Measurements from ENCODE around the gene TBRG4. TPM values are rescaled to one million over a fixed set of nuclear protein-coding genes. Genes with fewer than 3 reads are reported as not detected.

TBRG4 gene
- total RNA-seq, 1 donor from 2014 or later, result 89.4 TPM

GRCh38 chr7:45089341-45089891, 22.1 kb downstream of the TBRG4 start:
- peak; percentile 69 for DNase-seq (ENCODE audit: low spot score)

DNA sequence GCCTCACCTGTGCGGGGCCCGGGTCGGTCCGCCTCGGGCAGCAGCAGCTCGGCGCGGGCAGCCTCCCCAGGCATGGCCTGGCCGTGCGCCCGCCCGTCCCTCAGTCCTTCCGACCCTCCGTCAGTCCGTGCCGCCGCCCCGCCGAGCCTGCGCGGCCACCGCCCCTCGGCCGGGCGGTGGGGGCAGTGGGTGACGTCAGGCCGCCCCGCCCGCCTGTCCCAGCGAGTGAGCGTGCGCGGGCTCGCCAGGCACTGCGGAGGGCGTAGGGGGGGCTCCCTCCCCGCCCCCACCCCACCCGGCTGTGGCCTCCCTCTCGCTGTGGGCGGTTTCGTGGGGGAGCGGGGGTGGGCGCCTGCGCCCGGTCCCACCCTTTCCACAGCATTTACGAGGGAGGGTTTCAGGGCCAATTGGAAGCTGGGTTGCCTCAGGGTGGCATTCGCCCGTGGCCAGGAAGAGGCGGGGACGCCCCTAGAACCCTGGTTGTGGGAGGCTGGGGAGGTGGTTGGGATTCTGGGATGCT, 22.6 kb downstream of the TBRG4 start, which contains the start of gene NACAD:
Gene NACAD (minus strand): TSS at position 149 of the 520 bp plus-strand sequence. CDS start 75 bp downstream, at position 74.
- no peak for DNase-seq (ENCODE audit: low spot score)

GRCh38 chr7:45088146-45088701, 23.3 kb downstream of the TBRG4 start:
- no peak for DNase-seq (ENCODE audit: low spot score)

DNA sequence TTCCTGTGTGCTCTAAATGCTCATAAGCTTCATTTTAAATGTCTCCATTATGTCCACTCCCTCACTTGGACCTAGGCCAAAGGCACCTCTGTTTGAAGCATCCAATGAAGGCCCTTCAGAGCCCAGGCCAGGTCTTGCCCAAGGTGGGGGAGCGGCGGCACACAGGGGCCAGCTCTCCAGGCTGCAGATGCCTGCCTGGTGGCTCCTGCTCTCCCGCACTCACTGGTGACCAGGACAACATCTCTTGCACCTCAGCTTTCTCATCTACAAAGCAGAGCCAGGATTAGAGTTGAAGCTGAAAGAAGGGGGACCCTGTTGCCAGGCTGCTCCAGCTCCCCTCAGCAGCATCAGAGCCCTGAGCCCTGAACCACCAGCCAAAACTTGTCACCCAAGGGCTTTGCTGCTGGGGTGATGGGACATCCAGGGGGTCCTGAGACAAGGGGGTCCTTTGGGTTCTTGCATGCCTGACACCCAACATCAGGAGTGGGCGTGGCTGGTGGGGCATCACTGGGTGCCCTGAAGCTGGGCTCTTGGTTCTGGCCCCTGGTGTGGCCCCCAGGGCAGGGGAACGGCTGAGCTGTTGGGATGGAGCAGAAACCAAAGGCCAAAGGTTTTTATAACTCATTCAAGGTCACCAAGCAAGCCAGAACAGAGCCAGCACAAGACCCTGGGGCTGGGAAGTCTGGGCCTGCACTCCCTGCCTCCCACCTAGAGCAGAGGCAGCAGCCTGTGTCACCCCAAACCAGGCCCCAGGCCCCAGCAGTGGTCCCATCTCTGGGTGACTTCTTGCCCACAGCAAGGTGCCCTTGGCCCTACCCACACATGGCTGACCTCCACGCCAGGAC, 24.0 kb downstream of the TBRG4 start:
- no peak for DNase-seq (ENCODE audit: low spot score)

DNA sequence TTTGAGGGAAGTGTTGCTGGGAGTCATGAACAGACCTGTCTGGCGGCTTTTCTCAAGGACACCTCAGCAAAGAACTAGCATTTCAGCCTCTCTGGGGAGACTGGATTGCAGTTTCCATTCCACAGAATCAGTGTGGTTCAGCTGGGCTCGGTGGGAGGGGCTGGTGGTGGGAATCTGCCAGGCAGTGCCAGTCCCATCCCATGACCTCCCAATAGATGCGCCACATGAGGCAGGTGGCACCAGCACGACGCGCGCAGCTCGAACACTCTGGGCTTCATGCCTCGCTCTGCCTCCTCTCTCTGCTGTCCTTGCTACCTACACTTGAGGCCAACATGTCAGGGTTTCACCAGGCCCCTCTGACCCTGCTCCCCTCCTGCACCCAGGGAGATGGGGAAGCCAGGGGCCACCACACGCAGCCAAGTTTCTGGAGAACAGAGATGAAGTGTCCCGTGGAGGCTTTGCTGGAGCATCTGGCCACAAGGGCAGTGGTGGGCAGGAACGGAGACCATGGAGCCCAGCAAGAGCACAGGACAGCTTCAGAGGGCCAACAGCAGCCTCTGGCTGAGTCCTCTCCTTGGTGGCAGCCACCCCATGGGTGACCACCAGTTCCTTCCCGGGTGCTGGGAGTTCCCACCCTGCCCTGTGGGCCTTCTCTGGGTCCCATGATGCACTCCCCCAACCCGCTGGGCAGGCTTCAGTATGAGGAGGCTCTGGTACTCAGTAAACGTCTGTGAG, 25.0 kb downstream of the TBRG4 start:
- no peak for DNase-seq (ENCODE audit: low spot score)

DNA sequence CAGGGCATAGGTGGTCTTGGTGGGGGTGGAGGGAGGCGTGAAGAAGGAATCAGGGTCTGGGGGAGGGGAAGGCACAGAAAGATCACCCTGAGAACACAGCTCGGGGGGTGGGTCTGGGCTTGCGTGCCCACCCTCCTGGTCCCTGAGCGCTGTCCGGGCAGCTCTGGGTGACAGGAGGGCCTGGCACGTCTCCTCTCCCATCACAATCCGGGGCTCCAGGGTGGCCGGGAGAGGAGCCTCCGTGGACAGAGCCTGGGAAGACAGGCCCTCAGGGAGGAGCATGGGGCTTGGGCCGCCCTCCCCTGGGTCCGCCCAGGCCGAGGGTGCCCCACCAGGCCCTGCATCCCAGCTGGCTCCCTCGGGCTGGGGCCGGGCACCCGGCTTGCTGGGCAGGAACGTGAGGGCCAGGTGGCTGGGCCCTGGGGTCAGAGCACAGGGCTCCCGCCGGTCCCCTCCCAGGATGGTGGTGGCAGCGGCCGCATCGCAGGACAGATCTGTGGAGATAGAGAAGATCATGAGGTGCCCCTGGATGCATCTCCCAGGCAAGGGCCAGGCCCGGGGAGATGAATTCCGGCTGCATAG, 25.8 kb downstream of the TBRG4 start:
- DNase-seq (ENCODE audit: low spot score), result no peak

- no peak for DNase-seq (ENCODE audit: low spot score)
These were observed 26.4 kb downstream of the TBRG4 start for GRCh38 chr7:45084901-45085618.

GRCh38 chr7:45084336-45084735, 27.2 kb downstream of the TBRG4 start:
- no peak for DNase-seq (ENCODE audit: low spot score)

DNA sequence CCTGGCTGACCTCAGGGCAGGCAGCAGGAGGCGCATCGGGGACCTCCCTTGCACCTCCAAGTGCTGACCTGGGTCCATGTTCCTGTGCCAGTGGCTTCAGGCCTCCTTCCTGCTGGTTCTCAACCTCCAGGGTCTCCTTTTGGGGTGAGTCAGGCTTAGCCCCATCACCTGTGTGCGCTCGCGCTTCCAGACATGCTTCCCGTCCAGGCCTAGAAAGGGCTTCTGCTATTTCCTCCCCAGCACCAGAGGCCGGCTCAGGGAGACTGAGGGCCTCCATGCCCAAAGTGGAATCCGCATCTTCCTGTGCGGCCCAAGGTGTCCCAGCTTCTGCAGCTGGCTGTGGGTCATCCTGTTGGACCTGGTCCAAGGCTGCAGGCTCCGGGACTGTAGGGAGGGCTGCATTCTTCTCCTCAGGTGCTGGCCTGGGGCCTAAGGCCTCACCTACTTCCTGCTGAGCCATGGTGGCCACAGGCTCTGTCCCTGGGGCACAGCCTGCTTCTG, 28.6 kb downstream of the TBRG4 start:
- DNase-seq (ENCODE audit: low spot score), result no peak

- DNase-seq (ENCODE audit: low spot score), result no peak
These were observed 29.3 kb downstream of the TBRG4 start for GRCh38 chr7:45082031-45082830.

- DNase-seq (ENCODE audit: low spot score), result no peak
These were observed 29.9 kb downstream of the TBRG4 start for GRCh38 chr7:45081670-45081974.

GRCh38 chr7:45080958-45081669, 30.4 kb downstream of the TBRG4 start:
- DNase-seq (ENCODE audit: low spot score), result no peak

DNA sequence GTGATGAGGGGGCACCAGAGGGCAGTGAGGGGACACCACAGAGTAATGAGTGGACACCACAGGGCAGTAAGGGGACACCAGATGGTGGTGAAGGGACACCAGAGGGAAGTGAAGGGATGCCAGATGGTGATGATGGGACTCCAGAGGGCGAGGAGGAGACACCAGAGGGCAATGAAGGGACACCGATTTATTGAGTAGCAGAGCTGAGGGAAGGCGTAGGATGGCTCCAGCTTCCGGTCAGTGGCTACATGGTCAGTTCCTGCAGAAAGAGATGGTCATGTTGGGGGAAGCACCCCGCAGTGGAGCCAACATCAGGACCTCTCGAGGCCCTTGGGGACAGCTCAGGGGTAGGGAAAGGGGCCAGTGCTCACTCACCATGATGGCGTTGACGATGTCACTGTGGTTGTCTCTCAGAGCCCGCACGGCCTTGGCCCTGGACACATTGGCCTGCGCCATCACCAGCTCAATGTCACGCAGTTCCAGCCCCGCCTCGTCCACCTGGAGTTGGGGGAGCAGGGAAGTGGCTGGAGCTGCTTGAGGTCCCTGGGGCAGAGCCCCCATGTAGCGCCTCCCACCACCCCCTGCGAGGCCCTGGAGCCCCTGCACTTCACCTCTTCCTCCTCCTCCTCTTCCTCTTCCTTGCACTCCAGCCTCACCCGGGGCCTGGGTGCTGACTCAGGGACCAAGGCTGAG, 31.1 kb downstream of the TBRG4 start:
- DNase-seq (ENCODE audit: low spot score), result no peak

- no peak for DNase-seq (ENCODE audit: low spot score)
These were observed 33.3 kb downstream of the TBRG4 start for GRCh38 chr7:45078125-45078681.

DNA sequence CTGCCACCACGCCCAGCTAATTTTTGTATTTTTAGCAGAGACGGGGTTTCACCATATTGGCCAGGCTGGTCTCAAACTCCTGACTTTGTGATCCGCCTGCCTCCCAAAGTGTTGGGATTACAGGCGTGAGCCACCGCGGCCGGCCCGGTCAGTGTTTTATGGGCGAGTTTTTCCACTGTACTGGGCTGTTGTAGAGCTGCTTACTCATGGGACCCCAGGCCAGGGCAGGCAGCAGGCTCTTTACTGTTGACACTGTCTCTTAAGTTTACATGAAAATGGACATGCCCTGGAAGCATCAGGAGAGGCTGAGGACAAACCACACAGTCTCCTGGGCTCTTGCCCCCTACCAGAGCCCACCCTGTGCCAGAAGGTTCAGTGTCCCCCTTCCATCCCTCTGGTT, 33.9 kb downstream of the TBRG4 start:
- no peak for DNase-seq (ENCODE audit: low spot score)

GRCh38 chr7:45076946-45077345, 34.6 kb downstream of the TBRG4 start:
- DNase-seq (ENCODE audit: low spot score), result no peak

DNA sequence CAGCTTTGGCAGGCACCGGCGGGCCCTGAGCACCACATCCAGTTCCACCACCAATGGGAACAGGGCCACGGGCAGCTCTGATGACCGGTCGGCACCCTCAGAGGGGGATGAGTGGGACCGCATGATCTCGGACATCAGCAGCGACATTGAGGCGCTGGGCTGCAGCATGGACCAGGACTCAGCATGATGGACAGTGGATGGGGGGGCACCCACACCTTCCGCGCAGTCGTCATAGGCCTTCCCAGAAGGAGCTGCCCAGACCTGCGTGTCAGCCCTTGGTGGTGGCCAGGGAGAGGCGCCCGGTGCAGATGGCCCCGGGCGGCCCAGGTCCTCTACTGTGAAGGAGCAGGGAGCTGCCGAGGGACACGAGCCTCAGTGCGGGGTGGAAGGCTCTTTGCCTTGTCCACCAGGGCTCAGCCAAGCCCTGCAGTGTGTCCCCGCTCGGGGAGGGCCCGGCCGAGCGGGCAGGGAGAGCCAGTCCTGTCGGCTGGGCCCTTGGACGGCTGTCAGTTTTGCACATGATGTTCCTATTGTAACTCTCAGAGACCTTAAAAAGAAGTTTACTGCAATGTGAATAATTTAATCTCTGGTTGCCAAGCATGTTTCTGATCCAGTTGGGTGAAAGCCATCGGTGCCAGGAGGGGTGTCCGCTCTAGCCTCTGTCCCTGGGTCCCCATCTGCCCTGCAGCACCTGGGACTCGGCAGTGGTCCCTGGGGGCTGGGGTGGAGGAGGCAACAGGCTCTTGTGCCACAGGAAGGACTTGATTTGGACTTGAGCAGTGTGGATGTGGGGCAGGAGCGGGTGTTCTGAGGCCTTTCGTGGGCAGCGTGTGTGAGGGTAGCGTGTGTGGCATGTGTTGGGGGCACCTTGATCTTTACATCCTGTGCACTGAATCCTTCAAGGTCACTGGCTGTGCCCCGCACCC, 35.4 kb downstream of the TBRG4 start:
- no peak for DNase-seq (ENCODE audit: low spot score)

- DNase-seq (ENCODE audit: low spot score), result no peak
These were observed 36.2 kb downstream of the TBRG4 start for GRCh38 chr7:45075355-45075644.

Data from ureter (tissue), 1 donor.